GM12873 (cell line): ENCODE measurements around the gene SUGCT.

Experiments used
- TF ChIP-seq, protein P1 (sequence below): IDR thresholded peaks from 2 replicates; pipeline ENCODE4 v1.5.1; 2012; ENCODE audit warnings: low read depth, mild to moderate bottlenecking, moderate library complexity, low read length, control low read depth; ENCODE audit not compliant: insufficient read depth; ENCODE audit errors: missing control alignments

Gene SUGCT

GRCh38 chr7:40204581-40204980, 69.8 kb downstream of the SUGCT start:
- TF ChIP-seq, protein P1, sequence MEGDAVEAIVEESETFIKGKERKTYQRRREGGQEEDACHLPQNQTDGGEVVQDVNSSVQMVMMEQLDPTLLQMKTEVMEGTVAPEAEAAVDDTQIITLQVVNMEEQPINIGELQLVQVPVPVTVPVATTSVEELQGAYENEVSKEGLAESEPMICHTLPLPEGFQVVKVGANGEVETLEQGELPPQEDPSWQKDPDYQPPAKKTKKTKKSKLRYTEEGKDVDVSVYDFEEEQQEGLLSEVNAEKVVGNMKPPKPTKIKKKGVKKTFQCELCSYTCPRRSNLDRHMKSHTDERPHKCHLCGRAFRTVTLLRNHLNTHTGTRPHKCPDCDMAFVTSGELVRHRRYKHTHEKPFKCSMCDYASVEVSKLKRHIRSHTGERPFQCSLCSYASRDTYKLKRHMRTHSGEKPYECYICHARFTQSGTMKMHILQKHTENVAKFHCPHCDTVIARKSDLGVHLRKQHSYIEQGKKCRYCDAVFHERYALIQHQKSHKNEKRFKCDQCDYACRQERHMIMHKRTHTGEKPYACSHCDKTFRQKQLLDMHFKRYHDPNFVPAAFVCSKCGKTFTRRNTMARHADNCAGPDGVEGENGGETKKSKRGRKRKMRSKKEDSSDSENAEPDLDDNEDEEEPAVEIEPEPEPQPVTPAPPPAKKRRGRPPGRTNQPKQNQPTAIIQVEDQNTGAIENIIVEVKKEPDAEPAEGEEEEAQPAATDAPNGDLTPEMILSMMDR: no peak

DNA sequence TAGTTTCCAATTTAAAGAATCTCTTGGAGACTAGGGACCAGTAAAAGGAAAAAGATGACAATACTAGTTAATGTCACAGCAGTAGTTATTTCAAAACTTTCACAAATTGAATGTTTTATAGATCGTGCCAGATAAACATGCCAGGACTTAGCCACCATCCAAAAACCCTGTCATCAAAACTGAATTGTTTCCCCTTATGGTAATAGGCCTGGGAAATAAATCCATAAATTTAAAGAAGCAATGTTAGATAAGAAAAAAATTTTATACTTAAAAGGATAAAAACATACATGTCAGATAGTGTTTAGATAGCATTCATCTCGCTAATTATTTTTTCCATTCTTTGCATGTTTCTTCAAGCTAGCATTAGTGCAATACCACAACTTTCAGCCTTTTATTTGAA, 71.2 kb downstream of the SUGCT start:
- TF ChIP-seq, protein P1: no peak

- TF ChIP-seq, protein P1: no peak
Measured at GRCh38 chr7:40211276-40212003, 76.6 kb downstream of the SUGCT start.

DNA sequence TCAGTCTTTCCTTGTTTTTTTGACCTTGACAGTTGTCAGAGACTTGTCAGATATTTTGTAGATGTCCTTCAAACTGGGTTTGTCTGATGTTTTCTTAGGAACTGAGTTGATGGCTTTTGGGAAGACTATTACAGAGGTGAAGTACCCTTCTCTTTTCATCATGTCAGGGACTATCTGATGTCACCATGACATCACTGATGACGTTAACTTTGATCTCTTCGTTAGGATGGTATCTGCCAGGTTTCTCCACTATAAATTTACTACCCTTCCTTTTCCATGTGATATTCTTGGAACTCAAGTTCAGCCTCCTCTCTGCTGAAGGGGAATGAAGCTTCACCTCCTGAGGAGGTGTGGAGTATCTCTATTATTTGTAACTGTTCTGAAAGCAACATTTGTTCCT, 78.5 kb downstream of the SUGCT start:
- TF ChIP-seq, protein P1: no peak

DNA sequence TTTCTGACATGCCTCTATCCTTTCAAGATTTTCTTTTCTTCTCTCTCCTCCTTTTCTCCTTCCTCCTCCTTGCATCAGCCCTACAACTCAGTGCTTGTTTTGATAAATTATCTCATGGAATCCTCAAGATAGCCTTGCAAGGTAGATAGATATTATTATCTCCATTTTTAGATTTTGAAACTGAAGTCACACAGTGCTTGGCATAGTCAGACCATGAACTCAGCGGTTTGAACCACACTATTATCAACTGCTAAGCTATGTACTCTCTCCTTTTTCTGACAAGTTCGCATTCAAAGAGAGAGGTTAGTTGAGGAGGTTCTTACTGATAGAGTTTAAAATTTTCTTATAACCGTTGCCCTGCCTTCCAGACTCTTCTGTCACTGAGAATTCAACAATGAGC, 79.1 kb downstream of the SUGCT start:
- TF ChIP-seq, protein P1: no peak

DNA sequence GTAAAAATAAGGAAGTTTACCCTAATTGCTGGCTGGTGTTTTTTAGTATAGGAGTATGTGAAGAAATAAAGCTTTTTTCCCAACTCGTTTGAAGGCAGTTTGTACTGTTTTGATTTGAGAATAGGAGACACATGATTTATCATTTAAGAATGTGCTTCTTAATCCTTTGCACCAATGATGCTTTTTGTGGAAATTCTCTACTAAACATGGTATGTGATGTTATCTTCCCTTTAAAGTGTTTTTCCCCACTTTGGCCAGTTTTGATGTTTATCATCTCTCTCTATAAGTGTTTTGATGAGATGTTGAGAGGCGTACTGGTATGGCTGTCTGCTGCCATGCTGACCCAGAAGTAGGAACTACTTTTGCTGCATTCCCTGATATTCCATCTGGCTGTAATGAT, 85.1 kb downstream of the SUGCT start:
- TF ChIP-seq, protein P1: no peak

DNA sequence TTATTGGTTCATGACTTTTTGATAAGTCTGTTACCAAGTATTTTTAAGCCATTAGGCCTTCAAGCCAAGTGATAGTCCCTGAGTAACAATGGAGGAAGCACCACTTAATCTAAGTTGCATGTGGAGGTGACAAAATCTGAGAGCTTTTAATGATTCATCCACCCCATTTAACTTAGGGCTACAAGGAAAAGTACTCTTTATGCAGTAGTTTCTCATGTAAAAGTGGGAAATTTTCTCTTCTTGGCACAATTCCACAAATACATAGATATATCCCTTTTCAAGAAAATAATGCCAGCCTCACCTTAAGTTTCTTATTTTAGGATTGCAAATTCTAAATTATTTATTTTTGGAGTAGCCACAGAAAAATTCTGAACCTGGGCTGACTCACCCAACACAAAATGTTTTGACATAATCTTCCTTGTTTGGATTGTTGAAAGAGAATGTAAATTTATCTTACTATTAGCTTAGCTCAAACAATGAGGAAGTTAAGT, 85.7 kb downstream of the SUGCT start:
- TF ChIP-seq, protein P1: no peak
